NCI-H1092 (cell line): ENCODE results near the gene STT3B.
"Not testable (repeated sequence)": the region's sequence is repeated elsewhere in the genome, so short reads cannot be mapped to it uniquely, and the experiment has no call there.

Experiments used
- DNase-seq: peaks from one replicate; lab custom pipeline; 2025; lab: John Stamatoyannopoulos, UW

Gene STT3B

DNA sequence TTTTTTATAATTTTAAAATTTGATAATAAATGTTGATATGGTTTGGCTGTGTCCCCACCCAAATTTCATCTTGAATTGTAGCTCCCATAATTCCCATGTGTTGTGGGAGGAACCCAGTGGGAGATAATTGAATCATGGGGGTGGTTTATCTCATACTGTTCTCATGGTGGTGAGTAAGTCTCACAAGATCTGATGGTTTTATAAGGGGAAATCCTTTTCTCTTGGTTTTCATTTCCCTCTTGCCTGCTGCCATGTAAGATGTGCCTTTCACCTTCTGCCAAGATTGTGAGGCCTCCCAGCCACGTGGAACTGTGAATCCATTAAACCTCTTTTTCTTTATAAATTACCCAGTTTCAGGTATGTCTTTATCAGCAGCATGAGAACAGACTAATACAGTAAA, 72.6 kb downstream of the STT3B start:
- not testable (repeated sequence) for DNase-seq

DNA sequence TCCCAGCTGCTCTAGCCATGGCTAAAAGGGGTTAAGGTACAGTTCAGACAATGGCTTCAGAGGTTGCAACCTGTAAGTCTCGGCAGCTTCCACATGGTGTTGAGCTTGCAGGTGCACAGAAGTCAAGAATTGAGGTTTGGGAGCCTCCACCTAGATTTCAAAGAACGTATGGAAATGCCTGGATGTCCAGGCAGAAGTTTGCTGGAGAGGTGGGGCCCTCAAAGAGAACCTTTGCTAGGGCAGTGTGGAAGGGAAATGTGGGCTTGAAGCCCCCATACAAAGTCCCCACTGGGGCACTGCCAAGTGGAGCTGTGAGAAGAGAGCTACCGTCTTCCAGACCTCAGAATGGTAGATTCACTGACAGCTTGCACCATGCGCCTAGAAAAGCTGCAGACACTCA, 73.7 kb downstream of the STT3B start:
- no peak for DNase-seq

DNA sequence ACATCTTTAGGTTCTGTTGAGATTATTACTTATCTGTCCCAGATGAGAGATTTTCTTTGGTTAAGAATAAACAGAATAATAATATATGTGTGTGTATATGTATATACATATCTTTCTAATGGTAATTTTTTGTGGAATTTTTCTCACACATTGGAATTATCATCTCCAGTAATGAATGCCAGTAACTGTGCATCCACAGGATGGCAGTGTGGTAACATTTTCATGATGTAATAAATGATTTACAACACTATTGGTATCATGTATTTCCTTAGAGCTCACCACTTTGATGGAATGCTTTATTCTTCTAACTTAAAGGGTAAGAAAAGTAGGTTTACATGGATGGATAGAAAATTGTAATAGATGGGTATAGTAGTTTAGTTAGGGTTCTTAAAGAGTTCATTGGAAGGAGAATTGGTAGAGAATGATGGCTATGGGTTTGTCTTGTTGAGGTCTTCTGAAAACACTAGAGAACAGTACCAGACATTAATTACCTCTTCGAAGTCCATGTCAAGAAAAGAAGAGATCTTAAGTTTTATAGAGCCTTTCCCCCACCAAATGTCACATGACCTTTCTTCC, 78.1 kb downstream of the STT3B start:
- no peak for DNase-seq

DNA sequence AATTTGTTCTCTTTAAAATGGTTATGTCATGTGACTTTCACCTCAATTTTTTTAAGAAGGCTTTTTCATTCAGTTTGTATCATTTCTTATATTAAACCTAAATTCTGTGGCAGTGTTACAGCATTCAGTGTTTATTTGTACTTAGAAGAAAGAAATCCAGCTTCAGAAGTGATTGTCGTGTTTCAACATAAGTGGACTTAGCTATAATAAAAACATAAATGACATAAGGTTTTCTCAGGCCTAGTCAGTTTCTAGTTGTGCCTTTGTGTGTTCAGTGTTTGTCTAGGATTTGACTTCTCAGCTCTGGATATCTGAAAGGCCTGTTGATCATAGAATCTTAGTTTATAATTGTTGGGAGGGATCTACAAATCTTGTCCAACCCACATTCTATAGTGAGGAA, 80.5 kb downstream of the STT3B start:
- no peak for DNase-seq

DNA sequence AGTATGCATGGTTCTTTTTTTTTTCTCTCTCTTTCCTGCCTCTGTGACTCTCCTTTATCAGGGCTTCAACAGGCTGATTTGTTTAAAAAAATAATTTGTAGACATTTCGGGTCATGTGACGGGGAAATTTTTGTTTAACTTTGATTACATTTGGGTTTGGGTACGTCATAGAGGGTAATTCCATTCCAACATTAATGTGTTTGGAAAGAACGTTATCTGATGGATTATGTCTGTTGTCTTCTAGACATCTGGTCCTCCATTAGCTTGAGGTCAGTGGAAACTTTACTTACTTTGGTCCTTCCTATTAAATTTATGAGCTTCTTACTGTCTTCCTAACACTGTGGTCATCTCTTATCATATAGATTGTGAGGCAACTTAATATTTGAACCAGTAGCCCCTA, 80.9 kb downstream of the STT3B start:
- DNase-seq = no peak

DNA sequence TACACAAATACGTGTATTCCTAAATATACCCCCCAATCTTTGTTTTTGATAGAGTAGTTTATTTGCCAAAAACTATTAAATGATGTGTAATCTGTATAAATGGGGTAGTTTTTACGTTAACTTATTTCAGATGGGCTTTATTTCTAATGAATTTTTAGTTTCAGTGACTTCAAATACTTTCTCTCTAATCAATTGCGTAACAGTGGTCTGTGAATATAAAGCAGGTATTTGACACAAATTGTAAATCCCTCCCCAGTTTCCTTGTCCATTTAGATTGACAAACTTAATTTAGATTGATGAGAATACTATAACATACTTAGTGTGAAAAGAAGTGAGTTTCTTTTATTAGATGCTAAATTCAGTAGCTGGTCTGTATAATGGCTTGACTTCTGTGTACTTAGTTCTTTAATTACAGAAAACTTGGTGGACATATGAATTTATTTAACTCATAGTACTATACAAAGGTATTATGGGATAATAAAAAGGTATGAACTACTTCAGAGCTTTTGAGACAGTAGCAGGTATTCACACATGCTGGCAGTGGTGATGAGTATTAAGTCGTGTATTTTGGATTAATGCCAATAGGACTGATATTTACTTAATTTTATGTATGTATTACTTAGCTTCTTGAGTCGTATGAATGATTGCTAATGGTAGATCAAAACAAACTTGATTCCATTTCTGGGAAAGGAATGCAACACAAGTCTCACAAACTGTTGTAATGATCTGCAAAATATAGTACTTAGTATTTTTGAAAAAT, 81.6 kb downstream of the STT3B start:
- no peak for DNase-seq

DNA sequence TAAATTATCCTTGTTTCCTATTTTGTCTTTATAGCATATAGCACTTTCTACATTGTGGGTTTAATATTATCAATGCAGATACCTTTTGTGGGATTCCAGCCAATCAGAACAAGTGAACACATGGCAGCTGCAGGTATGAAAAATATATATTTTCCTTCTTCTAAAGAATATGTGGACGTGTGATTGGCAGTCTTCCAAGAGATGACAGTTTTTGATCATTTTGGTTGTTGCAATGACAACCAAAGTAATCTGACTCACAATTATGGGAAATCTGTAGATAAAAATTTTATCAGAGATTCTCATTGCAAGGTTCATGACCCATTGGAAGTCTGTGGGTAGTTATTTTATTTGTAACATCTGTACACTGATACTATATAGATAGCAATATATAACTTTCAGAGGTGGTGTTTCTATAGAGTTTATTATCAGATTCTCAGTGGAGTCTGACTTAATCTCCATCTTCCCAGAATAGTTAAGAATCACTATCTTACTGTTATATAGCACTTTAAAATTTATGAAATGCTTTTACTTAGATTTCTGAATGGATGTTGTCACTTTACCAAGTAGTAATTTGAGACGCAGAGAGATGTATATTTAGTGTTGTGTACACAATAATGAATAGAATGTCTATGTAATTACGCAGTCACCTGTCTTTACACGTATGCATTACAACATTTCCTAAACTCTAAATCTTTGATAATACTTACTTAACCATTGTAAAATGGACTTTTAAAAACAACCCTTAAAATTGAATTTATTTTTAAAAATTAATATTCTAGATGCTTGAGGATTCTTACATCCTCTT, 82.5 kb downstream of the STT3B start:
- no peak for DNase-seq

DNA sequence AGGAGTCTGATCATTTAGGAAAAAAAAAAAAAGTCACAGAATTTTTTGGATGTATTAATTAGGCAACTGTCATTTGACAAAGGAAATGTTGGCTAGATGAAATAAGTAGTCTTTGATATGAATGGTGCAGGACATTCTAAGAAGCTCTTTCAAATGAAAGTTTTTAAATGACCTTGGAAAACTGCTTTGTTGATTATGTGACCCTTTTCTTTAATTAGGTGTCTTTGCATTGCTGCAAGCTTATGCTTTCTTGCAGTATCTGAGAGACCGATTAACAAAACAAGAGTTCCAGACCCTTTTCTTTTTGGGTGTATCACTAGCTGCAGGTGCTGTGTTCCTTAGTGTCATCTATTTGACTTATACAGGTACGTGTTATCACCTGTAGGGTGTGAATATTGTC, 84.0 kb downstream of the STT3B start:
- no peak for DNase-seq

DNA sequence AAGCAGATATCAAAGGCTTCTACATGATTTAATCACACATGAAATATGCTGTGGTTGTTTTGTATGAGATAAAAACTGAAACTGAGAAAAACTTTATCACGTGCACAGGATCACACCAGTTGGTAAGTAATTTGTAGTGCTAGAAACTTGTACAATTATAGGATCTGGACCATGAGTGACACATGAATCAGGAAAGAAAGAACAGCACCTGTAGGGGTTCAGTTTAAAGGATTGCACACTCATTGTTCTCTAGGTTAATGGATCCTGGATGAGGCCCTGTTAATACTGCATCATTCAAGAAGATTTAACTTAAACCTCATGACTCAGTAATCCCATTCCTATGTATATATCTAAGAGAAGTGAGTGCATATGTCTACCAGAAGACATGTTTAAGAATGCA, 87.9 kb downstream of the STT3B start:
- no peak for DNase-seq

DNA sequence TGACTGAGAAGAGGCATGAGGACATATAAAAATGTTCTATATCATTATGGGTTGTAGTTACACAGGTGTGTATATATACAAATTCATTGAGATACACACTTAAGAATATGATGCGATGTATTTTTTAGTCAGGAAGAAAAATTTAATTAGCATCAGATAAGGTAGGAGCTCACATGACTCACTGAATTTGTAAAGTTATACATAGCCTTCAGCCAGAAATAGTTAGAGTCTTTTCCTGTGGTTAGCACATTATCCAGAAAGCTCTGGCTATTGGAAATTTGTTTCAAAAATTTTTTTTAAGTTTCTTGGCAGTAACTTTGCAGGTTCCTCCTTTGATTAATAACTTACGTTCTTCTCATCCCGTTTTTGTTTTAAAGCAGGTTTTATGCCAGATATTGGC, 88.6 kb downstream of the STT3B start:
- DNase-seq = no peak

DNA sequence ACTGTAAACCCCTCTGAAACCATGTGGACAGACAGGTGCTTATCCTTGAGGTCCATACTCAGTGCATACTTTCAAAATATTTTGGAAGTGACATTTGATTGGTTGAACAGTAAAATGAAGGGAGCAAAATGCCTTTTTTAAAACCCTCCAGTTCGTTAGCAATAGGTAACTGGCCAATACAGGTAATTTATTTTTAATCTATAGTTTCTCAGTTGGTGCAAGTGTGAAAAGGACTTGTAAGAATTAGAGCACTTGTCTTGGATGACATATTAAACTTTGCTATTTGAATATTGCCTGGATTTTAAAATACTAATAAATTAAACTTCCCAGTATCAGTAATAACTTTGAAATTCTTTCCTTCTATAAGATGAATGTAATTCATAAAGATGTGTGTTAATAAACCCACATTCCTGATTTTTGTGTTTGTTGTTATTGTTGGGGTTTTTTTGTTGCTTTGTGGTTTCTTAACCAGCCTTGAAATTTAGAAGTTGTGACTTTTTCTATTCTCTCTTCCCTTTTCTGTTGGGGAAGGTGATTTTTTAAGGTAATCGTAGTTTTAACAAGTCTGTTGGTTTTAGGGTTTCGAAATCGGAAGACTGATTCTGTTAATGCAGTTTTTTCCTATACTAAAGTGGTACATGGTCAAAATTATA, 90.0 kb downstream of the STT3B start:
- DNase-seq = no peak

DNA sequence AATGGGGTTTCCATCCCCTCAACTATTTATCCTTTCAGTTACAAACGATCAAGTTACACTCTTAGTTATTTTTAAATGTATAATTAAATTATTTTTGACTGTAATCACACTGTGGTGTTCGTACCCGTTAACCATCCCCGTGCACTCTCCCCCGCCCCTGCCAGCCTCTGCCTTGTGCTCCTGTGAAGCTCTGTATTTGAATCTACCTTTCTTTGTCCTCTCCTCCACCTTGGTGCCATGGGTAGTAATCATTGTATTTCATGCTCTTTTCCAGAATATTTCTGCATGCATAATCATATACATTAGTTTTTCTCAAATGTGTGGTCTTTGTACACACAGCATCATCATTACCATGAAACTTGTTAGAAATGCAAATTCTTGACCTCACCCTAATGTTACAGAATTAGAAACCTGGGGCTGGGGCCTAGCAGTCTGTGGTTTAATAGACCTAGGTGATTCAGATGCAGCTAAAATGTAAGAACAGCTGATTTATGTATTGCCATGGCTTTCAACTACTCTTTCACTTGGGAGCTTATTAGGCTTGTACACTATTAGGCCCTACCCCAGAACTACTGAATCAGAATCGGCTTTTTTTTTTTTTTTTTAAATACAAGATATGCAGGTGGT, 91.5 kb downstream of the STT3B start:
- DNase-seq = no peak

DNA sequence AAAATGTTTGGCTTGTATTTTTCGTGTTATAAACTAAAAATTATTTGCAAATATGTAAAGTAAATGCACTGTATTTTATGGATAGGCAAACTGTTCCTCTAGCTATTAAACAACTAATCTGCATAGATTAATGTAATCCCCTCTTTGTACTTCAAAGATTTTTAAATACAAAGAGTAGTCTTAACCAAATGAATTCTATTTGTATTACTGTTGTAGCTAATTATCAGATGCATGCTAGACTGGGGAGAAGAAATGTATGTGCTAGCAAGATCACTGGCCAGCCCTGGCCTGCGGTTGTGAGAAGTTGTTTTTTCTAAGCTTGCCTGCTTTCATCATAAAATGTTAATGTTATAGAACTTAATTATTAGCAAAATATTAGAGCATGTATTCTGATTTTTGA, 92.6 kb downstream of the STT3B start:
- no peak for DNase-seq

DNA sequence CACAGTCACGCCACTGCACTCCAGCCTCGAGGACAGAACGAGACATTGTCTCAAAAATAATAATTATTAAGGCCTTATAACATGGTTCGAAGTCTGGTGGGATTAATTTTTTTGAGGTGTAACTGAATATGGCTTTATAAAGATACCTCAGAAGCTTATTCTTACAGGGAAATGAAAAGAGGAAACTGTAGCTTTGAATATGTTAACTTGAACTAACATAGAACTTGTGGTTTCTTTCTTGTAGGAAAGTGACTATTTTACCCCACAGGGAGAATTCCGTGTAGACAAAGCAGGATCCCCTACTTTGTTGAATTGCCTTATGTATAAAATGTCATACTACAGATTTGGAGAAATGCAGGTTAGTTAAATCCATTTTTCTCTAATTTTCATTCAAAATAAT, 96.3 kb downstream of the STT3B start:
- no peak for DNase-seq

DNA sequence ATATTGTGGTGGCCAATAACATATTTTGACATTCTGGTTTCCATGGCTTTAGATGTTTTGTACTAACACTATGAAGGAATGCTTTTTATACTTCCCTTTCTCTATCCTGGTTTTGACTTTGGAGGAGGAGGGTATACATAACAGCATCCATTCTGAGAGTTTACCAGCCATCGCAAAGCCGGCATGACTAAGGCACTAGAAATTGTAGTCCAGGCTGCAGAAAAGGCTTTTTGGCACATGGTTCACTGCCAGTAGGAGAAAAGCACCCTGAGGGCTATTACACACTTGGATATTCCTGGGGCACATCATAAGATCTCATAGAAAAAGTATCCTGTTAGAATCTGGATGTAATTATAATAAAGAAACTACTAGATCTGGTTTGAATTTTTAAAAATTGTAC, 101.8 kb downstream of the STT3B start:
- DNase-seq = no peak

DNA sequence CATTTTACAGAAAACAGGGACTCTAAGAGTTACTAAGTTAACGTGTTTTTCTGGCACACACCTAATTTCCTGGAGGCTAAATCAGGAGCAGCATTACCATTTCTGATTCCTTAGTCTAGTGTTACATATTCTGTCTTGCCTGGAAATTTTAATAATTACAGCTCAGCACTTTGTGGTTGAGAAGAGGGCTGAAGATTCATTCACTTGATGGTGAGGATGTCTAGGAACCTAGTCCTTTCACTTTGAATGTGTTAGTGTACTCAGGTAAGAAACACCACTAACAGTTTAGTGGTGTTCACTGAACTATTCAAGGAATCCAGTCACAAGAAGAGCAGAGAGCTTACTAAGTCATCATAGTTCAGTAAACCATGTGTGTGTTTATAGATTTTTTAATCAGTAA, 102.8 kb downstream of the STT3B start:
- no peak for DNase-seq

DNA sequence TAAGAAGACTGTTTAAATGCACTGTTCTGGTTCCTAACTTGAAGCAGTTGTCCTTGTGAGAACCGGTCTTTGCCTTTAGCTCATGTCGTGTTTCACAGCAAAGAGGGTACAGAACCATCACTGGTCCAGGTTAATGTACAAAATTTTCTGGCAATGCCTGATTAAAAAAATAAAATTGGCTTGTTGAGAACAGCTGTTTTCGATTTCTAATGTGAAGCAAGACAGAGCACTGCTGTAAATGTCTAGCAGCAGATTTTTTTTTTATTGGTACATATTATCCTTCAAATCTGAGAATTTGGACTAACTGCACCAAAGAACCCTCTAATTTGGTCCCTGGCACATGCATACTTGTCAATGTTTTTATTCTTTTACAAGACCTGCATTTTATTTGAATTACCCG, 103.3 kb downstream of the STT3B start:
- no peak for DNase-seq

DNA sequence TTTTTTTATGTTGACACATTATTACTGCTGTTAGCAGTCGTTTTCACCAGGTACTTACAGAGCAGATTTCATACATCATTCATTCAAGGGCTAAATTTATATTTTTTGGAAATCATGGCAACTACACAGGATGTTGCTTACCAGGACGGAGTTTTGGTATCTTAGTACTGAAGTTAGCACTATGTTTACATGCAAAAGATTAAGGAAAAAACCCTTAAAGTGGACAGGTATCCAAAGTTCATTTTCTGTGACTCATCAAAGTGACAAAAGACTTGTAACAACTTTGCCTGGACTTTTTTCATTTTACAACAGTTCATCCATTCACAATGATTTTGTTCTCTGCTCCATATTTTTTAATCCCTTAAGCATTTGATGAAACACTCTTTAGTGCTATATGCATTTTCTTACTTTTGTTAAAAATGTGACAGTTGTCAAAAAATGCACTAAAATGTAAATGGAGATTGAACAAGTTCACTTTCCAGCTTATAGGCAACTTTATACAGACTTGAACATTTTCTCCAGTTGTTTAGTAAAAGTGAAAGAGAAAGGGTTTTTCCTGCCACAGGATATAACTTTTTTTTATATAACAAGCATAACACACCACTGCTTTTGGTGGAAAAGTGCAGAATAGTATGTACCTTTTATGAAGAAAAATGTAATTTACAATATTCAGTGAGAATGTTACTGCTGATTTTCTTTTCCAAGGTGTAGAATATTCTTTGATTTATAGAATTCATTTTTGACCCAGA, 104.1 kb downstream of the STT3B start:
- DNase-seq = no peak

DNA sequence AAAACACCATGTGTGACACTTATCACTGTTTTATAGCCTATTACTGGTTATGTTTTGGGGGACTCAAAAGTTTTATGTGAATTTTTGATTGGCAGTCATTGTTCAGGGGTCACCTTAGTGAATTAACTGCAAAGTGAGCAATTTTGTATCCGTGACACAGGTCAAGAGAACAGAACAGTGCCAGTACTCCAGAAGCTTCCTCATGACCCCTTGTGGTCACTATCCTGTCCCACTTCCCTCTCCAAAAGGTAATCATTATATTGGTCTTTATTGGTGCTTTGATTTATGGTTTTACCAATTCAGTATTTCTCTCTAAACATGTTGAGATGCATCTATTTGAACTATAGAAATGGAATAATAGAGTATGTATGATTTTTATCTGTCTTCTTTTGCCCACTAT, 107.1 kb downstream of the STT3B start:
- DNase-seq = no peak

DNA sequence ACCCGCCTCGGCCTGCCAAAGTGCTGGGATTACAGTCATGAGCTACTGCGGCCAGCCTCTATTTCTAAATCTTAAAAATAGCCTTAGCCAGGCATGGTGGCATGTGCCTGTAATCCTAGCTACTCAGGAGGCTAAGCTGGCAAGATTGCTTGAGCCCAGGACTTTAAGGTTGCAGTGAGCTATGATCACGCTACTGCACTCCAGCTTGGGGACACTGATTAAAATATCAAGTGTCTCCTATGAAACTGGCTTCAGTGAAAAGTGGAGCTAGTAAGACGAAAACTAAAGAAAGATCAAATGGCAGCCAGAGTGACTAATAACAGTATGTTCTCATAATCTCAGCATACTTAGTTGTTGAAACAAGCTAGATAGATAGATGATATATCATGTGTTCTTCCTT, 112.5 kb downstream of the STT3B start:
- DNase-seq = no peak

DNA sequence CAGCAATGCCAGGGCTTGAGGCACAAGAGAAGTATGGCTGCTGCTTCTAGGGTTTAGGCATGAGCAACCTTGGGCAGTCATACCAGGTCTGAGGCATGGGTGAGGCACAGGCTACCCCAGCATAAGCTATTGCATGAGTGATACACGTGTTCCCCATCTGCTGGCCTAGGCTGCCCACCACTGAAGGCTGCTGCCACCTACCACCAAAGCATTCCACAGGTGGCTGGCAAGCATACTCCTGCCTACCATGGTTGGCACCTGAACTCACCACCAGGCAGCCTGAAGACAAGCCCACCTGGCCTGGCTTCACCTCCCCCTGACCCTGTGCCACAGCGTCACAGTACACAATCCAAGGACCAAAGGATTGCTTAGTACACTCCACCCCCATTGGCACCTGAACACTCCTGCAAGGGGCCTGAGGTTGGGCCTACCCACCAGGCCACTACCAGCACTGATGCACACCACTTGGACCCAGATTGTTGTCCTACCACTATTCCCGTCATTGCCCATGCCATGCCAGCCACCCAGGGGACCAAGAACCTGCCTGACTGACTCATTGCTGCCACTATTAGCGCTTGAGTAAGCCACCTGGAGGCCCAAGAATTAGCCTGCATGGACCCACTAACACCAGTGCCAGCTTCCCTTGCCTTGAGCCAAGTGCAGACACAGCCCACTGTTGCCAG, 115.7 kb downstream of the STT3B start:
- no peak for DNase-seq
